Motor neuron (in vitro differentiated cells): ENCODE data around the gene CAPN9. TPM values are rescaled to one million over a fixed set of nuclear protein-coding genes. Genes with fewer than 3 reads are reported as not detected.

Experiments
- ATAC-seq, 8 experiments: fragments of 200-7000 bp; cut with Tn5 transposase; replicated peaks in 6 of 8; 2 replicates each; pipeline ENCODE4 v1.8.0; 2021; ENCODE audit warnings: mild to moderate bottlenecking in 8 of 8, moderate library complexity in 8 of 8
- H3K27ac ChIP-seq, 2 donors: fragments of 250-450 bp; sonication (Bioruptor Pico); 2 replicates each; pipeline ENCODE4 v1.9.0; 2021; ENCODE audit warnings: antibody characterized with exemption in 2 of 2, mild to moderate bottlenecking in 2 of 2, moderate library complexity in 1 of 2
- H3K4me1 ChIP-seq, 2 donors: fragments of 250-450 bp; sonication (Bioruptor Pico); replicated peaks in 1 of 2; 2 replicates each; pipeline ENCODE4 v1.6.1; 2021; ENCODE audit warnings: antibody characterized with exemption in 2 of 2, mild to moderate bottlenecking in 2 of 2, moderate library complexity in 1 of 2
- H3K4me3 ChIP-seq, 5 donors: fragments of 250-450 bp; sonication (Bioruptor Pico); 2 replicates each; pipeline ENCODE4 v1.9.0; 2021; ENCODE audit warnings: antibody characterized with exemption in 5 of 5, mild to moderate bottlenecking in 5 of 5, moderate library complexity in 4 of 5
- WGBS, 10 experiments: fragments of 450-650 bp; shearing (Covaris generic); methylation state at CpG; one replicate each; pipeline ENCODE4 v1.0.0; 2022; 5-methylcytosine and 5-hydroxymethylcytosine counted together
- in situ Hi-C, 9 experiments: fragments of 400-800 bp; cut with MboI; loops; one replicate each; pipeline ENCODE4 v1.15.0; 2021; ENCODE audit warnings: low sequenced_read_pairs in 9 of 9, low pct_unique_long_range_greater_than_20kb in 2 of 9; ENCODE audit not compliant: unreplicated experiment in 9 of 9
- total RNA-seq, 8 experiments: library from RNA; unstranded; fragments of 300-600 nt; gene quantifications; 2 replicates each; pipeline versions ENCODE4 v1.2.3 to v1.2.4, GENCODE V29; 2022

The CAPN9 gene
- total RNA-seq, 8 experiments from 2014 or later = 0.08 to 0.29 (median 0.11) TPM; not detected in 4

- in situ Hi-C loops = no loop called here
- Histone ChIP-seq H3K4me1 (no peaks in the 10 kb centered on the region), H3K27ac (no peak overlapping the region), H3K4me3 (no peak overlapping the region)
- no peak for ATAC-seq
- 33 to 100% (median 84%) methylated on average over 1 to 3 of the region's 3 CpGs; no CpG with 5 or more reads in 1 of the 10 experiments for WGBS, 10 experiments
These were observed 101.0 kb downstream of the CAPN9 start for GRCh38 chr1:230848235-230848634.

- WGBS, 10 experiments = 0 to 95% (median 89%) methylated on average over 2 to 14 of the region's 14 CpGs
- Histone ChIP-seq H3K4me1 (no peaks in the 10 kb centered on the region), H3K4me3 (no peak overlapping the region), H3K27ac (no peak overlapping the region)
- in situ Hi-C loops = no loop called here
- peak in 5 of 8 experiments; percentile 17 to 92 (median 82) for ATAC-seq
These were observed 102.5 kb downstream of the CAPN9 start for GRCh38 chr1:230849451-230850224.

- no peak for ATAC-seq
- WGBS, 10 experiments = 93 to 96% methylated on average over 3 to 4 of the region's 8 CpGs; no CpG with 5 or more reads in 8 of the 10 experiments
- in situ Hi-C loops = no loop called here
- no peaks in the 10 kb centered on the region for H3K4me1 ChIP-seq
- H3K4me3 ChIP-seq = no peak overlapping the region
- no peak overlapping the region for H3K27ac ChIP-seq
These were observed 103.4 kb downstream of the CAPN9 start for GRCh38 chr1:230850547-230850946.

- peak in 2 of 8 experiments; percentile 36 to 45 for ATAC-seq
- H3K4me1 ChIP-seq = peaks cover 0 to 6% of the 10 kb centered on the region in 2 donors
- in situ Hi-C loops = no loop called here
- H3K4me3 ChIP-seq = no peak overlapping the region
- H3K27ac ChIP-seq = no peak overlapping the region
- 67 to 100% (median 70%) methylated on average over 1 to 3 of the region's 5 CpGs; no CpG with 5 or more reads in 5 of the 10 experiments for WGBS, 10 experiments
These were observed 104.1 kb downstream of the CAPN9 start for GRCh38 chr1:230851291-230851691.

Other genes with a start within 250 kb of the CAPN9 start
- gene COG2, start 104.9 kb upstream of the CAPN9 start, total RNA-seq = 10 to 100 TPM; 18.7 to 39.5 (median 31.4) TPM
- gene AGT, start 33.3 kb upstream of the CAPN9 start, total RNA-seq = 100 to 1,000 TPM in 1 of 8 experiments, 10 to 100 TPM in 1, 1 to 10 TPM in 2, under 1 TPM in 4; 0.25 to 520 (median 1.6) TPM
- gene C1orf198, start 121.1 kb downstream of the CAPN9 start, total RNA-seq = 10 to 100 TPM; 10.5 to 62.8 (median 38.9) TPM
- 10 to 100 TPM in 7 of 8 experiments, 1 to 10 TPM in 1; 9.8 to 36.9 (median 24.8) TPM for gene TTC13, start 231.5 kb downstream of the CAPN9 start, total RNA-seq
- gene ARV1, start 231.7 kb downstream of the CAPN9 start, total RNA-seq = 10 to 100 TPM; 25.6 to 40.8 (median 29.0) TPM